GM23338 (cell line): ENCODE data around the gene SUSD3. TPM values are rescaled to one million over a fixed set of nuclear protein-coding genes. Genes with fewer than 3 reads are reported as not detected.

ENCODE experiments used
- ATAC-seq: fragments of 200-7000 bp; cut with Tn5 transposase; 3 replicates; pipeline ENCODE4 v1.9.1; 2020
- DNase-seq: peaks from one replicate; pipeline ENCODE4 v3.0.0-alpha.2; 2015; ENCODE audit warnings: low spot score
- H2AFZ ChIP-seq: fragments of 200-600 bp; sonication (generic); 2 replicates; pipeline ENCODE4 v1.8.0; 2016; ENCODE audit warnings: antibody characterized with exemption, mild to moderate bottlenecking, moderate library complexity
- H3F3A ChIP-seq: fragments of 200-600 bp; sonication (generic); replicated peaks from 2 replicates; pipeline ENCODE4 v1.8.0; 2017; ENCODE audit warnings: antibody characterized with exemption, mixed run types, low read depth
- H3K27ac ChIP-seq: fragments of 200-600 bp; sonication (generic); 2 replicates; pipeline ENCODE4 v1.6.1; 2016; ENCODE audit warnings: low read depth
- H3K27me3 ChIP-seq: fragments of 200-600 bp; sonication (generic); 2 replicates; pipeline ENCODE4 v1.8.0; 2016; ENCODE audit warnings: mild to moderate bottlenecking, mixed run types, moderate library complexity; ENCODE audit not compliant: insufficient read depth
- H3K36me3 ChIP-seq: fragments of 200-600 bp; sonication (generic); 2 replicates; pipeline ENCODE4 v1.8.0; 2016; ENCODE audit warnings: mild to moderate bottlenecking; ENCODE audit not compliant: insufficient read depth
- H3K4me1 ChIP-seq: fragments of 200-600 bp; sonication (generic); 2 replicates; pipeline ENCODE4 v1.8.0; 2016; ENCODE audit warnings: mild to moderate bottlenecking, moderate library complexity; ENCODE audit not compliant: insufficient read depth
- H3K4me2 ChIP-seq: fragments of 200-600 bp; sonication (generic); 2 replicates; pipeline ENCODE4 v1.7.1; 2017; ENCODE audit warnings: mixed run types
- H3K4me3 ChIP-seq: fragments of 200-600 bp; sonication (generic); 2 replicates; pipeline ENCODE4 v1.6.1; 2016; ENCODE audit warnings: mixed run types
- H3K79me2 ChIP-seq: fragments of 200-600 bp; sonication (generic); replicated peaks from 2 replicates; pipeline ENCODE4 v1.8.0; 2017; ENCODE audit warnings: mild to moderate bottlenecking; ENCODE audit not compliant: insufficient read depth
- H3K9me2 ChIP-seq: fragments of 200-600 bp; sonication (generic); 2 replicates; pipeline ENCODE4 v1.8.0; 2017; ENCODE audit not compliant: insufficient read depth
- H4K20me1 ChIP-seq: fragments of 200-600 bp; sonication (generic); replicated peaks from 2 replicates; pipeline ENCODE4 v1.8.0; 2017; ENCODE audit warnings: mild to moderate bottlenecking; ENCODE audit not compliant: insufficient read depth
- H3K27ac Mint-ChIP-seq: 2 replicates; pipeline ENCODE4 v1.8.0; 2020; ENCODE audit warnings: inconsistent platforms, mild to moderate bottlenecking, moderate library complexity, mixed read lengths
- H3K27me3 Mint-ChIP-seq: 3 replicates; pipeline ENCODE4 v1.8.0; 2022; ENCODE audit warnings: low read depth, mild to moderate bottlenecking, moderate library complexity, mixed read lengths, inconsistent platforms; ENCODE audit not compliant: insufficient read depth, poor library complexity
- H3K36me3 Mint-ChIP-seq: 3 replicates; pipeline ENCODE4 v1.8.0; 2021; ENCODE audit warnings: low read depth, mild to moderate bottlenecking, inconsistent platforms, moderate library complexity, mixed read lengths
- H3K4me1 Mint-ChIP-seq: 3 replicates; pipeline ENCODE4 v1.8.0; 2020; ENCODE audit warnings: mild to moderate bottlenecking, inconsistent platforms, mixed read lengths
- H3K4me3 Mint-ChIP-seq: 3 replicates; pipeline ENCODE4 v1.8.0; 2021; ENCODE audit warnings: moderate library complexity, mild to moderate bottlenecking, inconsistent platforms, mixed read lengths
- H3K9me3 Mint-ChIP-seq: 3 replicates; pipeline ENCODE4 v1.8.0; 2020; ENCODE audit warnings: moderate library complexity, mild to moderate bottlenecking, inconsistent platforms, mixed read lengths
- CREB1 ChIP-seq: fragments of 250-450 bp; sonication (Bioruptor Pico); IDR thresholded peaks from 2 replicates; pipeline ENCODE4 v1.5.0; 2020; ENCODE audit warnings: low read depth, mild to moderate bottlenecking, moderate library complexity
- CTCF ChIP-seq, 2 experiments: fragments of 200-600 bp in 1 of 2; sonication (generic) in 1 of 2; conservative IDR thresholded peaks; 2 replicates each; pipeline versions ENCODE4 v1.5.1 to v1.6.1; 2016 to 2017; ENCODE audit warnings: antibody characterized with exemption in 2 of 2, low read depth in 2 of 2, mild to moderate bottlenecking in 2 of 2, moderate library complexity in 1 of 2
- ETS1 ChIP-seq: IDR thresholded peaks from 2 replicates; pipeline ENCODE4 v1.6.1; 2016; ENCODE audit warnings: antibody characterized with exemption
- EZH2 ChIP-seq: fragments of 200-600 bp; sonication (generic); IDR thresholded peaks from one replicate; pipeline ENCODE4 v1.8.0; 2017; ENCODE audit warnings: antibody characterized with exemption, mild to moderate bottlenecking, low read depth; ENCODE audit not compliant: unreplicated experiment
- EZH2phosphoT487 ChIP-seq: fragments of 200-600 bp; sonication (generic); IDR thresholded peaks from one replicate; pipeline ENCODE4 v1.8.1; 2018; ENCODE audit warnings: antibody characterized with exemption; ENCODE audit not compliant: unreplicated experiment
- JUNB ChIP-seq: IDR thresholded peaks from one replicate; pipeline ENCODE4 v1.6.1; 2016; ENCODE audit warnings: antibody characterized with exemption; ENCODE audit not compliant: unreplicated experiment
- NANOG ChIP-seq: IDR thresholded peaks from 2 replicates; pipeline ENCODE4 v1.6.1; 2016; ENCODE audit warnings: antibody characterized with exemption, borderline replicate concordance
- POLR2AphosphoS5 ChIP-seq: IDR thresholded peaks from 2 replicates; pipeline ENCODE4 v1.6.1; 2016; ENCODE audit warnings: antibody characterized with exemption, low read depth
- REST ChIP-seq: IDR thresholded peaks from one replicate; pipeline ENCODE4 v1.6.1; 2018; ENCODE audit warnings: antibody characterized with exemption; ENCODE audit not compliant: unreplicated experiment
- STAT1 ChIP-seq: IDR thresholded peaks from one replicate; pipeline ENCODE4 v1.6.1; 2016; ENCODE audit warnings: antibody characterized with exemption; ENCODE audit not compliant: unreplicated experiment
- ZNF114 ChIP-seq: fragments of 250-450 bp; sonication (Bioruptor Pico); IDR thresholded peaks from 2 replicates; pipeline ENCODE4 v1.5.0; 2020; ENCODE audit warnings: mild to moderate bottlenecking, moderate library complexity
- ZNF331 ChIP-seq: fragments of 250-450 bp; sonication (Bioruptor Pico); IDR thresholded peaks from 2 replicates; pipeline ENCODE4 v1.5.0; 2020; ENCODE audit warnings: low read depth, mild to moderate bottlenecking, moderate library complexity
- ZNF462 ChIP-seq: fragments of 250-450 bp; sonication (Bioruptor Pico); IDR thresholded peaks from 2 replicates; pipeline ENCODE4 v1.5.0; 2020; ENCODE audit warnings: mild to moderate bottlenecking, moderate library complexity
- polyA plus RNA-seq: library from polyadenylated mRNA; unstranded; fragments of >200 nt; fragmentation: Nextera tagmentation; extraction: Ambion mirVana; gene quantifications from 2 replicates; pipeline ENCODE4 v1.2.1, GENCODE V29; 2016
- total RNA-seq: library from RNA; depleted of rRNA; stranded (reverse); fragments of >200 nt; shearing (Covaris generic); gene quantifications from 2 replicates; pipeline ENCODE4 v1.2.3, GENCODE V29; 2014

SUSD3 gene
- total and polyA plus RNA-seq, 2 experiments from 2014 or later: 6.9 to 20.1 TPM

- Histone ChIP-seq H3K36me3 (no peaks in the 10 kb centered on the region; the same call in 1 of the 2 replicates), H3K4me2 (no peak overlapping the region), H3K9me2 (no peaks in the 10 kb centered on the region), H3K4me1 (no peaks in the 10 kb centered on the region), H4K20me1 (no peaks in the 10 kb centered on the region), H3K79me2 (no peaks in the 10 kb centered on the region), H3K27me3 (no peaks in the 10 kb centered on the region), H3K27ac (no peak overlapping the region), H3F3A (no peaks in the 10 kb centered on the region), H2AFZ (no peak overlapping the region), H3K4me3 (no peak overlapping the region)
- peaks cover 10% of the 10 kb centered on the region for H3K36me3 Mint-ChIP-seq
- H3K27ac Mint-ChIP-seq: no peak overlapping the region
- ATAC-seq (no peak), DNase-seq (no peak)
- H3K4me1 Mint-ChIP-seq: peaks cover 3% of the 10 kb centered on the region; the same call in 1 of the 3 replicates
- H3K27me3 Mint-ChIP-seq: peaks cover 8% of the 10 kb centered on the region
- TF ChIP-seq CREB1 (CRISPR knock-in tag) (no peak), ZNF114 (CRISPR knock-in tag) (no peak), REST (no peak), CTCF (conservative IDR thresholded peaks at IDR 0.05; ENCODE audit: low read depth in 2 of 2) (no peak), STAT1 (no peak), EZH2 (no peak), ZNF331 (CRISPR knock-in tag) (no peak), ZNF462 (CRISPR knock-in tag) (no peak), ETS1 (no peak), POLR2AphosphoS5 (no peak), NANOG (no peak), EZH2phosphoT487 (no peak), JUNB (no peak)
- peaks cover 10% of the 10 kb centered on the region; the same call in 2 of the 3 replicates for H3K9me3 Mint-ChIP-seq
- H3K4me3 Mint-ChIP-seq: no peak overlapping the region
Observed at GRCh38 chr9:93088656-93089015, 30.1 kb downstream of the SUSD3 start.
